Measurements from ENCODE around the gene NAXE.
"Not testable (repeated sequence)": the region's sequence is repeated elsewhere in the genome, so short reads cannot be mapped to it uniquely, and the experiment has no call there.

The NAXE gene

DNA sequence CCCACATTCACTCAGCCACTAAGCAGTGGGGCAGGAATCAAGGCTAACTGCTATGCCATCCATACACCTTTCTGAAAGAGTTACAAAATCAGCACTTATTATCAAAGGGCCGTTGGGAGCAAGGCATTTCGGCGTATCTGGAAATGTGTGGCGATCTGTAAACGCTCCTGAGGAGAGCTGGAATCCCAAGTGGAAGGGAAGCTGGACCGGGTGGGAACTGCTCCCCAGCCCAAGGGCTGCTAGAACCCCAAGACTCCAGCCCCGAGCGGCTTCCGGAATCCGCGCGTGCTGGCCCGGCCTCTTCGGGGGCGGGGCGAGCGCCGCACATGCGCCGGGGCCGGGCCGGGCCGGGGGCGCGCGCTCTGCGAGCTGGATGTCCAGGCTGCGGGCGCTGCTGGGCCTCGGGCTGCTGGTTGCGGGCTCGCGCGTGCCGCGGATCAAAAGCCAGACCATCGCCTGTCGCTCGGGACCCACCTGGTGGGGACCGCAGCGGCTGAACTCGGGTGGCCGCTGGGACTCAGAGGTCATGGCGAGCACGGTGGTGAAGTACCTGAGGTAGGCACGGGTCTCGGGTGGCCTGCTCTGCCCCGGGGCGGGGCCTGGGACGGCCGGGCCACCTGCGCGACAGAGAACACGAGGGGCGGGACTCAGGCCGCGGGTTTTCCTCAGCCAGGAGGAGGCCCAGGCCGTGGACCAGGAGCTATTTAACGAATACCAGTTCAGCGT lies at the start of gene NAXE:
Gene NAXE, plus strand, starts transcription at position 345 of the 726 bp plus-strand sequence. Its CDS starts 29 bp downstream, at position 374.
- peak; percentile 78 for DNase-seq

GRCh38 chr1:156543066-156543465 lies 48.5 kb upstream of the NAXE start:
- no peak for DNase-seq

- no peak for DNase-seq
Observed at GRCh38 chr1:156544592-156545102, 46.9 kb upstream of the NAXE start.

- no peak for DNase-seq
Observed at GRCh38 chr1:156546267-156546666, 45.3 kb upstream of the NAXE start.

- DNase-seq = no peak
Observed at GRCh38 chr1:156547434-156547833, 44.1 kb upstream of the NAXE start.

- DNase-seq = no peak
Observed at GRCh38 chr1:156547982-156548381, 43.6 kb upstream of the NAXE start.

GRCh38 chr1:156549390-156549789 lies 42.2 kb upstream of the NAXE start:
- DNase-seq = no peak

GRCh38 chr1:156549831-156550230 lies 41.7 kb upstream of the NAXE start:
- no peak for DNase-seq

DNA sequence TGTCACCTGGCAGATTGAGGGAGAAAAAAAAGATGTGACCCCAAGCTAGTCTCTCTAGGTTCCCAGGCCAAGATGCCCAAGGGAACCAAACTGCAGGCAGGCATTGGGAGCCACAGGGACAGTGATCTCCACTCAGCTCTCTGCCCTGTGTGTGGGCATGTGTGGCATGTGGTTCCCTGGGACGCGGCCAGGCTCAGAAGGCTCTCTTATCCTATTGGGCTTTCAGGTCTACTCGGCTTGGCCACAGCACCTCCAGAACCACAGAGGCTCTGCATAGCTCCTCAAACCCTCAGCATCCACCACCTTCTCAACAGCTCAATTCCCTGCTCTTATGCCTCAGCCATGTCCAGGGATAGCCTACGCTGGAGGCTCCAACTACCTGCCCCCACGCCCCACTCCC lies 41.2 kb upstream of the NAXE start:
- no peak for DNase-seq

- no peak for DNase-seq
Observed at GRCh38 chr1:156551066-156551643, 40.4 kb upstream of the NAXE start.

DNA sequence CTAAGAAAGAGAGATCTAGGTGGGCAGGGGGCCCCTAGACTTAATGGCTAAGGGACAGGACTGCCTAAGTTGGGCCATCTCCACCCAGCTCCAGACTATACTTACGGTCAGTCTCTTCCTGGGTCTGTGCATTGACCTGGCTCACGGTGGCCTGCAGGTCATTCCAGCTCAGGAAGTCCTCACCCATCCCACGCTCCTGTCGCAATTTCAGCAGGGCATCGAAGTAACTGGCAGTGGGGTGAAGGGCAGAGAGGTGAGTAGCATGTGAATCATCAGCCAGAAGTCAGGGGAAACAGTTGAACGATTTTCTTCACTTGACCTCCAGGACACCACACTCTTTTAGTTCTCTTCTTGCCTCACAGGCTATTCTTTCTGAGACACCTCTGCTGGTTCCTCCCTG lies 39.7 kb upstream of the NAXE start:
- DNase-seq = no peak

GRCh38 chr1:156552518-156552917 lies 39.1 kb upstream of the NAXE start:
- DNase-seq = no peak

DNA sequence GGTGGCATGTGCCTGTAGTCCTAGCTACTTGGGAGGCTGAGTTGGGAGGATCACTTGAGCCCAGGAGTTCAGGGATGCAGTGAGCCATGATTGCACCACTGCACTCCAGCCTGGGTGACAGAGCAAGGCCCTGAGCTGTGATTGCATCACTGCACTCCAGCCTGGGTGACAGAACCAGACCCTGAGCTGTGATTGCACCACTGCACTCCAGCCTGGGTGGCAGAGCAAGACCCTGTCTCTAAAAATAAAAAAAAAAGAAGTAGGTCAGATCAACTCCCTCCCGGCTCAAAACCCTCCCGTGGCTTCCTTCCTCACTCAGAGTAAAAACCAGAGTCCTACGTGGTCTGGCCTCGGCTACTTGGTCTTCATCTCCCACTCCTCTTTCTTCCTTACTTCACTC lies 38.6 kb upstream of the NAXE start:
- DNase-seq = not testable (repeated sequence)

- no peak for DNase-seq
Observed at GRCh38 chr1:156553860-156554485, 37.6 kb upstream of the NAXE start.

- no peak for DNase-seq
Observed at GRCh38 chr1:156554971-156555370, 36.6 kb upstream of the NAXE start.

- peak; percentile 62 for DNase-seq
Observed at GRCh38 chr1:156555715-156556114, 35.9 kb upstream of the NAXE start.

- peak; percentile 99 for DNase-seq
Observed at GRCh38 chr1:156556354-156556753, 35.2 kb upstream of the NAXE start.

DNA sequence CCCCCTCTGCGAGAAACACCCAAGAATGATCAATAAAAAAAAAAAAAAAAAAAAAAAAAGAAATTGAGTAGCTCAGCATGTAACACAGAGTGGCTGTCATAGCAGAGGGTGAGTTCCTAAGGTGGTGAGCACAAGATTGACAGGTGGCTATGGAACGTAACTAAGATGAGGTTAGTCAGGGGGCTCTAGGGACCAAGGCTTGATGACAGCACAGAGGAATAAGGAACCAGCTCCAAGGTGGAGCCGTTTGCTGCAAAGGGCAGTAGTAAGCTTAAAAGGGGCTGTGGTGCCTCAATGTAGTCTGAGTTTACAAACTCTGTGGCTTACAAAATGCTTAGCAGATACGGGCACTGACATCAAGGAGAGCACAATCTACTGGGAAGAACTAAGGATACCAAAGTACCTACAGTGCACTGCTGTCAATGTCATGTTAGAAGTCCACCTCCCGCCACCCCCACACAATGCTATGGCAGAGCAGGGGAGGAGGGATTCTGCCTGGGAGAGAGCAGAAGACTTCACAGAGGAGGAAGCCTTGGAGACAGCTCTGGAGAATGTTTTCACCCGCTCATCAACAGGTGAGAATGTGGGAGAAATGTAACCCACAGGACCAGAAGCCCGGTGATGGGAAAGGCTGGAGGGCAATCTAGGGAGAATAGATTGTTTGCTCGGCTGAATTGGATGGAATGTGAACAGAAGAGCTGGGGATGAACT lies 32.3 kb upstream of the NAXE start:
- DNase-seq = no peak

- DNase-seq = no peak
Observed at GRCh38 chr1:156559797-156560385, 31.7 kb upstream of the NAXE start.

DNA sequence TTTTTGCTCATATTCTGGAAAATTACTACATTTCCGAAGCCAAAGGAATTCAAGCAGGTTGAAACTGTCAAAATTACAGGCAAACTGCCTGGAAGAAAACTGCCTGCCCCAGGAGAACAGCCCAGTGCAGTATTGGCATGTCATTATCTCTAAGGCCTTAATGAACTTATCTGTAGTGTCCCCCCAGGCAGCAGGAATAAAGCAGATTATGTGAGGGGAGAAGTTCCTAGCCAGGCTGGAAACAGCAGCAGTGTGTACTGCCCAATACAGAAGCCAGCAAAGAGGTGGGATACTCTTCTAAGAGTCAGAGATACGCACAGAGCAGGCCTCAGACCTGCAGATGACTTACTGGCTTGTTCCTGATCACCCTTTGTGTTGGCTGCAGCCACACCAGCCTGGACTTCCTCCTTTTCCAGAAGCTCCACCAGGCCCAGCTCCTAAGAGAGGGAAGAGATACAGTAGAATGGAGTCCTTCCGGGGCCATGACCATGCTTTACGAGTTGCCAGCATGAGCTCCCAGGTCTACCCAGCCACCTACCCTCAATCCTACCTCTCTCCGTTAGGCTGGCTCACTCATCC lies 30.9 kb upstream of the NAXE start:
- DNase-seq = no peak

GRCh38 chr1:156565519-156565918 lies 26.1 kb upstream of the NAXE start:
- DNase-seq = no peak

DNA sequence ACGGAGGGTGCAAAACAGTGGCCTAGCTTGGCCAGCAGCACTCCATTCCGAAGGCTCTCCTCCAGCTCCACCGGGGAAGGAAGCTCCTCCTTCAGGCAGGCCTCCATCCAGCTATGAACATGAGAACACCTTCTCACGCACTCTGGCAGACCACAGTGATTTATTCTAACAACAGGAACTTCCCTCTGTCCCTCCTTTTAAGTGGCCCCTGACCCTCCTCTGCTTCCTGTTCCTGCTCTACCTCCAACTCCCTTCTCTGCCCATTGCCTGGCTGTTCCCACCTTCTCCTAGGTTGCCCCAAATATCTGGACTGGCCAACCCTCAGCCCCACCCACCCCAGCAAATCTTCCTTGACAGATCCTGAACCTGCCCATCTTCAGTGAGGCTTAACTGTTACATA lies 25.1 kb upstream of the NAXE start:
- DNase-seq = no peak

Measured in NCI-H345 (cell line).